Embryonic facial prominence (tissue), 1 donor: ENCODE measurements around the gene SPATA6.
"Not testable (repeated sequence)": the region's sequence is repeated elsewhere in the genome, so short reads cannot be mapped to it uniquely, and the experiment has no call there.

Source experiments
- DNase-seq: peaks from one replicate; pipeline ENCODE4 v3.0.0-alpha.2; 2016; ENCODE audit errors: extremely low spot score

The SPATA6 gene

DNA sequence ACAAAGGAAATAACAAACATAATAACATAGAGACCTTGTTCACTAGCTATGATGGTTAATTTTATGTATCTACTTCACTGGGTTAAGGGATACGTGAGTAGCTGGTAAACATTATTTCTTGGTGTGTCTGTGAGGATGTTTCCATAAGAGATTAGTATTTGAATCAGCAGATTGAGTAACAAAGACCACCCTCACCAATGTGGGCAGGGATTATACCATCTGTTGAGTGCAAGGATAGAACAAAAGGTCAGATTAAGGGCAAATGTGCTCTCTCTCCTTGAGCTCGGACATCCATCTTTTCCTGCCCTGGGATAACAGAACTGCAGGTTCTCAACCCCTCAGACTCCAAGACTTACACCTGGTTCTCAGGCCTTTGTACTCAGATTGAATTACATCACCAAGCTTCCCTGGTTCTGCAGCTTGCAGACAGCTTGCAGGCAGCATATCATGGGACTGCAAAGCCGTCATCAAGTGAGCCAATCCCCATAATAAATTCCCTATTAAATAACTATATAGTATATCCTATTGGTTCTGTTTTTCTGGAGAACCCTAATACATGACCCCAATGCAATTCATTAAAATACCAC is 9.2 kb downstream of the SPATA6 start:
- no peak for DNase-seq

DNA sequence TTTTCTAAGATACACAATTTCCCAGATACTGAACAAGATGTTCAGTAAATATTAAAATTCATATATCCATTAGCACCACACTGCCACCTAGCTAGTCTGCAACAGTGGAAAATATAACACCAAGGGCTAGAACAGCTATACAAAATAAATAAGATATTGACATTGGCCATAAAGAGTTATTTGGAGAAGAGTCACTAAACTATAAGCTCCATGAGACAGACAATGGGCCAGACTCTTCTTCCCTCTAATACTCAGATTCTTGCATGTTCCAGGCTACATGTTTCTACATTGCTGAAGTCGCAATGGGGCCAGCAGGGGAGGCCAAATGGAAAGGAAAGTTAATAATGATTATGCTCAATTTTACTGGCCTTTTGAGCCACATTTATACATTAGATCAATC is 21.5 kb downstream of the SPATA6 start:
- no peak for DNase-seq

DNA sequence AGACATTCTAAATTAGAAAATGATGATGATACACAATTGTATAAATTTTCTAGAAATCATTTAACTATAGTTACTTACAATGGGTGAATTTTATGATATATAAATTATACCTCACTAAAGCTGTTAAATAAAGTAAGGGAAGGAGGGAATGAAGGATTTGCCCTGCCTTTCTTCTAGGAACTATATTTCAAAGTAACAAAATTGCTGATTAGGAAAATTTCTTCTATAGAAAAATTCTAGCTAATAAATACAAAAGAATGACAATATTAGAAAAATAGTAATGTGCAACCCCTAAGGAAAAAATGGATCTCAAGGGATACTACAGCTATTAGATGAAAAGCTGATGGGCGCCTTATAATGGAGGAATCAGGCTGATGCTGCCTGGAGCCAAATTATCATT is 23.1 kb downstream of the SPATA6 start:
- no peak for DNase-seq

DNA sequence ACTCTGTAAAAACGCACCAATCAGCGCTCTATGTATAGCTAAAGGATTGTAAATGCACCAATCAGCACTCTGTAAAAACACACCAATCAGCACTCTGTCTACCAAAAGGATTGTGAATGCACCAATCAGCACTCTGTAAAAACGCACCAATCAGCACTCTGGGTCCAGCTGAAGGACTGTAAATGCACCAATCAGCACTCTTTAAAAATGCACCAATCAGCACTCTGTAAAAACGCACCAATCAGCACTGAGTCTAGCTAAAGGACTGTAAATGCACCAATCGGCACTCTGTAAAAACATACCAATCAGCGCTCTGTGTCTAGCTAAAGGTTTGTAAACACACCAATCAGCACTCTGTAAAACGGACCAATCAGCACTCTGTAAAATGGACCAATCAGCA is 27.8 kb downstream of the SPATA6 start:
- not testable (repeated sequence) for DNase-seq

DNA sequence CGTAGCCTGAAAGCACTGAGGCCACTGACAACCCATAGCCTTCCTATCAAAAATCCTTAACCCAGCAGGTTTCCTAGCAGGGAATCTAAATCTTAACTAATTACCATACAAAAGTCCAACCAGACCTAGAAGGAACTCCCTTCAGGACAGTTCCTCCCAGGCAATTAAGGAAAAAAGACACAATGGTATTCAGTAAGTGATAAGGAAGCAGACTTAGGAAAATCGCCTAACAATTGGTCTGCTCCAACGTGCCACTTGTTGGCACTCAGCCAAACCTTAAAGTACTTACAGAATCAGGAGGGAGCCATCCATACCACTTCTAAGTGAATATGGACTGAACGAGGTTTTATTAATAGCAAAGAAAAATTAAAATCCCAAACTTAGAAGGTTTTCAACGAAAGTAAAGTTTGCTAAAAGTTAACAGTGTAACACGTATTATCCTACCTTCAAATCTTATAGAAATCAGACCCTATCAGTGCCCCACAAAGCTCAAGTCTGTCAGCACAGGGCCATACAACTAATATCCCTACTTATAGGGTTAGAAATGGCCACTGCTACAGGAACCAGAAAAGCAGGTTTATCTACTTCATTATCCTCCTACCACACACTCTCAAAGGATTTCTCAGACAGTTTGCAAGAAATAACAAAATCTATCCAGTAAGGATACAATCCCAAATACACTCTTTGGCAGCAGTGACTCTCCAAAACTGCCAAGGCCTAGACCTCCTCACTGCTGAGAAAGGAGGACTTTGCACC is 29.0 kb downstream of the SPATA6 start:
- no peak for DNase-seq

DNA sequence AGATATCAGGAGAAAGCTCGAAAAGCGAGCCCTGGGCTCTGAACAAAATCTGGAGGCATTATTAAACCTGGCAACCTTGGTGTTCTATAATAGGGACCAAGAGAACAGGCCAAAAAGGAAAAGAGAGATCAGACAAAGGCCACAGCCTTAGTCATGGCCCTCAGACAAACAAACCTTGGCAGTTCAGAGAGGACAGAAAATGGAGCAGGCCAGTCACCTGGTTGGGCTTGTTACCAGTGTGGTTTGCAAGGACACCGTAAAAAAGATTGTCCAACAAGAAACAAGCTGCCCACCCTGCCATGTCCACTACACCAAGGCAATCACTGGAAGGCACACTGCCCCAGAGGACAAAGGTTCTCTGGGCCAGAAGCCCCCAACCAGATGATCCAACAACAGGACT is 31.2 kb downstream of the SPATA6 start:
- not testable (repeated sequence) for DNase-seq

DNA sequence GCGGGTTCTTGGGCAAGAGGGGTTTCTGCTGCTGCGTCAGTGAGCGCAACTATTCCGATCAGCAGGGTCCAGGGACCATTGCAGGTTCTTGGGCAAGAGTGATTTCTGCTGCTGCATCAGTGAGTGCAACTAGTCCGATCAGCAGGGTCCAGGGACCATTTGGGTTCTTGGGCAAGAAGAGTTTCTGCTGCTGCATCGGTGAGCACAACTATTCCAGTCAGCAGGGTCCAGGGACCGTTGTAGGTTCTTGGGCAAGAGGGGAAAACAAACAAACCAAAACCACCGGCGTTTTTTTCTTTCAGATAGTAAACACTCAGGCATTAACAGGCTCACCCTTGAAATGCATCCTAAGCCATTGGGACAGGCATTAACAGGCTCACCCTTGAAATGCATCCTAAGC is 32.6 kb downstream of the SPATA6 start:
- DNase-seq, result no peak

DNA sequence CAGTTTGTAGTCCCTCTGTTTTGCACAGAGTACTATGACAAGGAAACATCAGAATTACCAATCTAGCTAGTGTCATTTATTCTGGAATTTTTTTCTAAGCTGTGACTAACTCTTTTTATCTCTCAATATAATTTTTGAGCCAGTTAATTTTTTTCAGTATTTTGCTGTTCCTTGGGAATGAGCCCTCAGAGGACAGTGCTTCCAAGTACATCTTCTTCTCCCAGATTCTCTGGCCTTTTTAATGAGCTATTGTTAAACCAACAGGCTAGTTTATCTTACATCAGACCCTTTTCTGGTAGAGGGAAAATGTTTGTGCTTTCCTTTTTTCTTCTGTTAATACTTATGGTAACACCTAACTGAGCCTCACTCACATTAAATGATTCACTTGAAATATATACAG is 34.6 kb downstream of the SPATA6 start:
- not testable (repeated sequence) for DNase-seq

DNA sequence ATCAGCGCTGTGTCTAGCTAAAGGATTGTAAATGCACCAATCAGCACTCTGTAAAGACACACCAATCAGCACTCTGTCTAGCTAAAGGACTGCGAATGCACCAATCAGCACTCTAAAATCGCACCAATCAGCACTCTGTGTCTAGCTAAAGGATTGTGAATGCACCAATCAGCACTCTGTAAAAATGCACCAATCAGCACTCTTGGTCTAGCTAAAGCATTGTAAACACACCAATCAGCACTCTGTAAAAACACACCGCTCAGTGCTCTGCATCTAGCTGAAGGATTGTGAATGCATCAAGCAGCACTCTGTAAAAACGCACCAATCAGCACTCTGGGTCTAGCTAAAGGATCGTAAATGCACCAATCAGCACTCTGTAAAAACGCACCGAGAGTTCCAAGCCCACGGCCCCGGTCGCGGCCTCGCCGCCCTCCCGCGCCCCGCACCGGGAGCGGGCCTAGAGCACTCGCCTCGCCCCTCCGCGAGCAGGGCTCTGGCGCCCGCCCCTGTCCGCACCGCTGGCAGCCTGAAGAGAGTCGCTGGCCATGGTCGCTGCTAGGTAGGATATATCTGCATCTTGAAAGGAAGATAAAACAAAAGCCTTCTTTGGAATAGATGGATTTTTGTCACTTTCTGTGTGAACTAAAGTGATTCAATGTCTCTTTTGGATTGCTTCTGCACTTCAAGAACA is 36.5 kb downstream of the SPATA6 start:
- DNase-seq, result not testable (repeated sequence)

DNA sequence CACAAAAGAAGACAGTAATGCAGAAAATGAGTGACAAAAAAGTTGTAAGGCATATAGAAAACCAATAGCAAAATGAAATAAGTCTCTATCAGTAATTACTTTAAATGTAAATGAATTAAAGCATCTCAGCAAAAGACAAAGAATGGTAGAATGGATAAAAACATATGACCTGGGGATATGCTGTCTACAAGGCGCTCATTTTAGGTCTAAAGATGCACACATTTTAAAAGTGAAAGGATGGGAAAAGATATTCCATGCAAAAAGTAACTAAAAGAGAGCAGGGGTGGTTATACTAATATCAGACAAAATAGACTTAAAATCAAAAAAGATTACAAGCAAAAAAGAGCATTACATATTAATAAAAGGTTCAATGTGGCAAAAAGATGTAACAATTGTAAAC is 41.2 kb downstream of the SPATA6 start:
- DNase-seq, result no peak

DNA sequence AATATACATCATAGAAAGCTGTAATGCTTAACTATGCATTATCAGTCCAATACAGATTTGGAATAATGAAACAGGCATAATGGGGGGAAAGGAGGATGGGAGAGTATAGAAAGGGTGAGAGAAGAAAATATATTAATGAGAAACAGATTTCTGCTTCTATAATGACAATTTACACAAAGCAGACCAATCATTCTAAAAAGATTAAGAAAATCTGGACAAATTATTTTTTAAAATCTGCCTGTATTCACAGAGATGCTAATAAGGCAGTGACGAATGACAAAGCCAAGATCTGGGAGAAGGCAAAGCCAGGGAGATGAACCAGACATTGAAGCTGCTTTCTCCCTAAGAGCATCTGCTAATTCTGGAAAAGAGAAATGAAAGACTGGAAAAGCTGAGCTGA is 50.0 kb downstream of the SPATA6 start:
- DNase-seq, result no peak

DNA sequence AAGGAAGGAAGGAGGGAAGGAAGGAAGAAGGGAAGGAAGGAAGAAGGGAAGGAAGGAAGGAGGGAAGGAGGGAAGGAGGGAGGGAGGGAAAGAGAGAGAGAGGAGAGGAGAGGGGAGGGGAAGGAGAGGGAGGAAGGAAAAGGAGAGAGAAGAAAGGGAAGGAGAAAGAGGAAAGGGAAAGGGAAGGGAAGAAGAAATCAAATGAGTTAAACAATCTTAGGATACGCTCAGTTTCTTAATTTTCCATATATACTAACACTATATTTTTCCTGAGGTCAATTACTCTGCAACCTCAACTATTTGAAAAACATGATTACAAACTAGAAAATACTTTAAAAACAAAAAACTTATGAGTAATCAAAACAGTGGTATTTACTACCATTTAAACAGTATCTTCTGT is 53.3 kb downstream of the SPATA6 start:
- no peak for DNase-seq

DNA sequence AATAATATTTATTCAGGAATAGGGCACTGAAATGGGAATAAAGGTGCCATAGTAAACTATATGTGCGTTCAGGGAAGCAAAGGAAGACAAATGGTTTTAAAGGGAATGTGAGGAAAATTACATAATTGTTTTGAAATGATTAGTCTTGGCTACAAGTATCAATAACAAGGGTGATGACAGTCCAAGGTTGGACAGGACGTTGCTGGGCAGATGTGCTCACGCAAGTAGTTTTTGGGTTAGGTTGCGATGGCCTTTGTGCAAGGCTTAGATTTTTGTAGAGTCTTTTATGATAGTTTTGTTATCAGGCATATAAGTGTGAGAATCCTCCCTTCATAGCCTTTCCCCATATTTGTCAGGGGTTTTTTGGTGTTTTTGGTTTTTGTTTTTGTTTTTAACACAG is 57.0 kb downstream of the SPATA6 start:
- no peak for DNase-seq

DNA sequence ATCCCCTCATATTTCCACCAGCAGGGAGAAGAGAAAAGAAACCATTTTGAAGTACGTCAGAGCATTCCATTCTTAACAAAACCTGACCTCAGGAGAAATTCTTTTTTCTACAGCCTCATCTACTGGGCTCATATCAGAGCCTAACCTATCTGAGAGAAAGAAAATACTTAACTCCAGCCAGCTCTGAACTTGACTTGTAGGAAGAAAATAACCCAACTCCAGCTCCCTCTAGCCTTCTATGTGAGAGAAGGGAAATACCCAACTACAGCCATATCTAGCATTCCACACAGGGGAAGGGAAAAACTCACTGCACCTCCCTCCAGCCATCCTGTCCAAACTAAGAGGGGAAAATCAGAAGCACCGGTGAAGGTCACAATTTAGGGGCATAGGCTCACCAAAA is 57.7 kb downstream of the SPATA6 start:
- DNase-seq, result no peak

DNA sequence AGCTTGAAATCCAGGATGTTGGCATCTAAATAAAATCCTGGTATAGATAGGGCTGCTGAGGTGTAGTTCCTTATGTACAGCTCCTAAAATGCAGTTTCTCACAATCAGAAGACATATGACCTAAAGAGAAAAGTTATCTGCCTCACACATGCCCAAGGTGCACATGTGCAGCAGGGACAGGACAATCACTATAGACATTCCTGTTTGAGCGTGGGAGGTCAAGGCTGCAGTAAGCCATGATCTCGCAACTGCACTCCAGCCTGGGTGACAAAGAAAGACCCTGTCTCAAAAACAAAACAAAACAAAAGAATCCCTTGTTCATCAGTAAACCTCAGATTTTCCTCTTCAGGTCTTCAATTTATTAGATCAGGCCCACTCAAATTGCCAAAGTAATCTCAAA is 66.1 kb downstream of the SPATA6 start:
- DNase-seq, result no peak

DNA sequence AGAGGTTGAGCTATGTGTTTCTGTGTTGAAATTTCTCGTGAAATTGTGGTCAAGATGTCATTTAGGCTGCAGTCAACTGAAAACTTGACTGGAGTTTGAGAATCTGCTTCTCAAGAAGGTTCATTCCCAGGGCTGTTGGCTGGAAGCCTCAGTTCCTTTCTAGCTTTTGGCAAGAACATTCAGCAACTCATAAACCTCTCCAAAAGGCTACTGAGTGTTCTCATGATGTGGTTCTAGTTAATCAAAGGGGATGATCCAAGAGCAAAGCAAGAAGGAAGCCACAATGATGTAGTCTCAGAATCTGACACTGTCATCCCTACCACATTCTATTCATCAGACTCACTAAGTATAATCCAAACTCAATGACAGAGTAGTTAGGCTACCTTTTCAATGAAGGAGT is 66.6 kb downstream of the SPATA6 start:
- DNase-seq, result no peak

DNA sequence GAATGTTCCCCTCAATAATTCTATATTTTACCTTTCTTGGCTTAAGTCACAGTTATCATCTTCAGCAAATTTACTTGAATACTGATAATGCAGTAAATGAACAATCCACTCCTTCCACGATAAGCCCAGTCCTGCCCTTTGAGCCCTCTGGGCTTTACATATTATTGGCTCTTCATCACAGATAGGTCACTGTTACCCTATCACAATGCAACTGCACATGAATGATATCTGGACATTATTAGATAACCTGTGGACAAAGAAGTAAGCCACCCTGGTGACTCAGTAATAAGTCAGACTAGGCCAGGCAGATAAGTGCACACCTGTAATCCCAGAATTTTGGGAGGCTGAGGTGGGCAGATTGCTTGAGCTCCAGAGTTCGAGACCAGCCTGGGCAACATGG is 69.4 kb downstream of the SPATA6 start:
- DNase-seq, result no peak

DNA sequence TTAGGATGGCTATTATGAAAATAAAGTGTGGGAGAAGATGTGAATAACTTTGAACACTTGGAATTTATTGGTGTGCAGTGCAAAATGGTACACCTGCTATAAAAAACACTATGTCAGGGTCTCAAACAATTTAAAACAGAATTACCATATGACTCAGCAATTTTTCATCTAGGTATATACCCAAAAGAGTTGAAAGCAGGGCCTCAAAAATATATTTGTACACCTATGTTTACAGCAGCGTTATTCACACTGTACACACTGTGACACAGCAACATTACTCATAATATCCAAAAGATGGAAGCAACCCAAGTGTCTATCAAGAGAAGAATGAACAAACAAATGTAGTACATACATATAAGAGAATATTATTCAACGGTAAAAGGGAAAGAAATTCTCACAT is 75.8 kb downstream of the SPATA6 start:
- no peak for DNase-seq

DNA sequence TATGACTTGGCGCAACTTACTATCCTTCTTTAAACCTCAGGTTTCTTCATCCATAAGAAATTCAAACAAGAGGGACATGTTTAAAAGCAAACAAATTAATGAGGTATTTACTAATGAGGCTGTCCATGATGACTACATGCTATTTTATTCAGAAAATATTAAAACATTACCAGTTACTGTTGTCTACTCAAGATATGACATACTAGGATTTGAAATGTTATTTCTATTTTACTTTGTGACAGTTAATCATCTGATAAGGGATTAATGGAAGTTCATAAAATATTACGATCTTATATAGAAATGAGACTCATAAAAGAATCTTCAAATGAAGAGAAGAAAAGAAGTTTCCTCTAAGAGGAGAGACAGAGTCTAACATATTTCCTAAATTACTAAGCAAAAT is 80.1 kb downstream of the SPATA6 start:
- no peak for DNase-seq

DNA sequence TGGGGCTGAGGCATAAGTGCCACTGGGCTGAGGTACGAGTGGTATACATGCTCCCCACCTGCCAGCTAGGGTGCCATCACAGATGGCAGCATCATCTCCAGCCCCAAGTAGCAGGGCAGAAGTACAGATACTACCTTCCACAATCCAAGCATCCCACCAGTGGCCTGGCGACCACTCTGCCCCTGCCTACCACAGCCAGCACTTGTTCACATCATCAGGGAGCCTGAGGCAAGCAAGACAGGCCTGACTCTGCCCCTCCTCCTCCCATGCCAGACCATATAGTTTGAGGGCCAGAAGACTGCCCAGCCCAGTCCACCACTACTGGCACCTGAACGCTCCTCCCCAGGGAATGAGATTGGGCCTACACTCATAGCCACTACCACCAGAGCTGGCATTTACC is 84.6 kb downstream of the SPATA6 start:
- no peak for DNase-seq

DNA sequence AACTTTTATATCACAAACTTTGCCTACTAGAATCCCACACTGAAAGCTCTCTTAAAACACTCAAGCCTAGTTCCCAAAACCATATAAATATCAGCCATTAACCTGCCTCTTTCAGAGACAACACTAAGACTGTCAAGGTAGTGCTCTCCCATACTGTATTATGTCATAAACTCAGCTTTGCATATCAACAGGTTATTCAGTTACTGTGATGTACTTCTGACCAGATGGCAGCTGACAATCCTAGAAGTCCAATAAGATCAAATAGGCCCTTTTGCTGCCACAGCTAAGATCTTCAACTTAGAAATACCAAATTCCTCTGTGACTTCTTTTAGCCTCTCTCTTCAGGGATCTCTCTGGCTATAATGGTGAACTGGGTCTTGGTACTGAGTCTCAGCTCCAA is 97.2 kb downstream of the SPATA6 start:
- no peak for DNase-seq

DNA sequence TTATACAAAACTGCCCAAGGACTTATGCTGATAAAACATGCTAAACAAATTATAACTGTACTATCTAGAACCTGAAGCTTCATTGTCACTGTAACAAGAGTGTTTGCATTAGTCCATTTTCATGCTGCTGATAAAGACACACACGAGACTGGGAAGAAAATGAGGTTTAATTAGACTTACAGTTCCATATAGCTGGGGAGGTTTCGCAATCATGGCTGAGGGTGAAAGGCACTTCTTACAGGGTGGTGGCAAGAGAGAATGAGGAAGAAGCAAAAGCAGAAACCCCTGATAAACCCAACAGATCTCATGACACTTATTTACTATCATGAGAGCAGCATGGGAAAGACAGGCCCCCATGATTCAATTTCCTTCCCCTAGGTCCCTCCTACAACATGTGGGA is 100.4 kb downstream of the SPATA6 start:
- no peak for DNase-seq

DNA sequence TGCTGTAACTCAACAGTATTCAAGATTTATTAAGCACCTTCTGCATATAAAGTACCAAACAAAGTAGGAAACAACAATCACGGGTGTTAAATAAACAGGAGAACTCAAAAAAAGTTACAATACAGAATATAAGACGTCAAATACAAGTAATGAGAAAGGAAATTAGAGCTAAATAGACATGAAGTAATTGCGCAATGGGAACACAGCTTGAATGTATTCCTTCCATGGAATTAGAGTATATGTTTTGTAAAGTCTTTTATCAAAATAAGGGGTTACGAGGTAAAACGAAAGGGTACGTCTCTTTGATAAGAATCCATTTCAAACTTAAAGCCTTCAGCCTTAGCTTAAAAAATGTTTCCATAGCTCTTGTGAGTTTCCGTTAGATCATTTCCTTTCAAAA is 109.1 kb downstream of the SPATA6 start:
- DNase-seq, result no peak
